K562 (cell line): Measurements from ENCODE around the gene PCDHGC4.

Experiments
- EZH2 ChIP-seq: IDR thresholded peaks from 2 replicates; pipeline ENCODE4 v1.6.1; 2012; ENCODE audit warnings: low read depth, mild to moderate bottlenecking, inconsistent platforms, low read length, borderline replicate concordance
- ZNF253 ChIP-seq: fragments of 250-450 bp; sonication (Bioruptor Pico); conservative IDR thresholded peaks from 2 replicates; pipeline ENCODE4 v1.6.1; 2021; ENCODE audit warnings: mild to moderate bottlenecking

- TF ChIP-seq EZH2 (no peak), ZNF253 (CRISPR knock-in tag) (no peak)
These were observed 4.0 kb downstream of the PCDHGC4 start, which contains the start of gene PCDHGC5 for GRCh38 chr5:141488591-141489561.
